ENCODE data around the gene GRM7.

GRM7 gene

DNA sequence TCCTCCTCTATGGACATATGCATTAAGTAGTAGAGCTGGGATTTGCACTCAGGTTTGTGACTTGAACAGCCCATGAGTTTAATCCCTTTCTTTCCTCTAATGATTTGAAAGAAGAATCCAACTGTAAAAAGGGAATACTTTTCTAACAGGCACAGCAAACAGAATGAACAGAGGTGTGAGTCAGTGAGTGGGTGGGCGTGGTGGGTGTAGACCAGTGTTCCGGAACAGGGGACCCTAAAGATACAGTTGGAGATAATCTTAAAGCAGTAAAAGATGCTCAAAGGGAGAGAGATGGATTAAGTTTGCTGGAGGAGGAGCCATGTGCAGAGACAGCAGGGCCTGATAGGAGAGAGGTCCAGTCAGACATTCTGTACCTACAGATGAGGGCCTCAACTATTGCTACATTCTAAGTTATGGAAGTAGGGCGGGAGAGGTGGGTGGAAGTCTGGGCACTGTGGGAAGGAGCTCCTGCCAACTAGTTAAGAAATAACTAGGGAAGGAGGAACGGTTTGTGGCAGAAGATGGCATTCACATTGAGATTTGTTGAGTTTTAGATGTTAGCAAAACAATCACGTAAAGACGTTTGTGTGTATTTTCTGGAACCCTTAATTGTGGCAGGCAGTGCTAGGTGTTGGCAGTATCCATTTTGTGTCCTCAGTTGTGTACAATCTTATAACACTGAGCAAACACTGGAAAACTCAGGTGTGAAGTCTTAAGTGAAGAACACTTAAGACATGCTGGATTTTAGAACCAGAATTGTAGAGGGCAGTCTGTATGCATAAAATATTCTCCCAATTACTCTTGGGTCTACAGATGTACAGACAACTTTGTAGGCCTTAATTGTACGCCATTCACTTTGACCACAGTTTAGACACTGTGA, 511.0 kb downstream of the GRM7 start:
- Histone ChIP-seq H3K9ac (ENCODE audit: low read depth, low read length) (no peak overlapping the region), H3K9me3 (ENCODE audit: control insufficient read depth, insufficient read depth, low read length) (no peaks in the 10 kb centered on the region), H3K4me1 (ENCODE audit: insufficient read depth, low read length) (no peaks in the 10 kb centered on the region), H3K36me3 (ENCODE audit: insufficient read depth, low read length) (no peaks in the 10 kb centered on the region)

DNA sequence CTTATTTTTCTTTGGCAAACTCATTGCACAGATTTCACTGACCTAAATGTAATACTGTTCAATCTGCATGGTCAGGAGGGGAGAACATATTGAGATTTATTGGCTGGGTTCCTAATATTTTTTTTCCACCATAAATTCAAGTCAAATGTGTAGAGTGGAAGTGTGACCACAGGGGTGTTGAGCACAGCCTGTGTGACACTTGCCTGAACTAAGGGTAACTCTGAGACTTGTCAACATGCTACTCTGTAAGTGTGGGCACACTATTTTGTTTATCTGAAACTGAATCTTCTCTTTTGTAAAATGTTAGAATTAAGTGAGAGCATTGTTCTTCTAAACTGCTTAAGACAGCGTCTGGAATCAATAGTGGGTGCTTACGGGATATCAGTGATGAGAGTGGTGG, 516.2 kb downstream of the GRM7 start:
- Histone ChIP-seq H3K9me3 (ENCODE audit: control insufficient read depth, insufficient read depth, low read length) (no peaks in the 10 kb centered on the region), H3K9ac (ENCODE audit: low read depth, low read length) (no peak overlapping the region), H3K4me1 (ENCODE audit: insufficient read depth, low read length) (no peaks in the 10 kb centered on the region), H3K36me3 (ENCODE audit: insufficient read depth, low read length) (no peaks in the 10 kb centered on the region)

- no peak overlapping the region for H3K9ac ChIP-seq (ENCODE audit: low read depth, low read length)
- no peaks in the 10 kb centered on the region for H3K9me3 ChIP-seq (ENCODE audit: control insufficient read depth, insufficient read depth, low read length)
- no peaks in the 10 kb centered on the region for H3K36me3 ChIP-seq (ENCODE audit: insufficient read depth, low read length)
- H3K4me1 ChIP-seq (ENCODE audit: insufficient read depth, low read length), result no peaks in the 10 kb centered on the region
Measured at GRCh38 chr3:7381741-7382140, 520.8 kb downstream of the GRM7 start.

- Histone ChIP-seq H3K9me3 (ENCODE audit: control insufficient read depth, insufficient read depth, low read length) (no peaks in the 10 kb centered on the region), H3K36me3 (ENCODE audit: insufficient read depth, low read length) (no peaks in the 10 kb centered on the region), H3K9ac (ENCODE audit: low read depth, low read length) (no peak overlapping the region), H3K4me1 (ENCODE audit: insufficient read depth, low read length) (no peaks in the 10 kb centered on the region)
Measured at GRCh38 chr3:7382293-7383010, 521.5 kb downstream of the GRM7 start.

- H3K9ac ChIP-seq (ENCODE audit: low read depth, low read length), result no peak overlapping the region
- H3K36me3 ChIP-seq (ENCODE audit: insufficient read depth, low read length), result no peaks in the 10 kb centered on the region
- no peaks in the 10 kb centered on the region for H3K4me1 ChIP-seq (ENCODE audit: insufficient read depth, low read length)
- H3K9me3 ChIP-seq (ENCODE audit: control insufficient read depth, insufficient read depth, low read length), result no peaks in the 10 kb centered on the region
Measured at GRCh38 chr3:7385635-7386034, 524.7 kb downstream of the GRM7 start.

GRCh38 chr3:7388026-7388425, 527.1 kb downstream of the GRM7 start:
- Histone ChIP-seq H3K9me3 (ENCODE audit: control insufficient read depth, insufficient read depth, low read length) (no peaks in the 10 kb centered on the region), H3K9ac (ENCODE audit: low read depth, low read length) (no peak overlapping the region), H3K36me3 (ENCODE audit: insufficient read depth, low read length) (no peaks in the 10 kb centered on the region), H3K4me1 (ENCODE audit: insufficient read depth, low read length) (no peaks in the 10 kb centered on the region)

DNA sequence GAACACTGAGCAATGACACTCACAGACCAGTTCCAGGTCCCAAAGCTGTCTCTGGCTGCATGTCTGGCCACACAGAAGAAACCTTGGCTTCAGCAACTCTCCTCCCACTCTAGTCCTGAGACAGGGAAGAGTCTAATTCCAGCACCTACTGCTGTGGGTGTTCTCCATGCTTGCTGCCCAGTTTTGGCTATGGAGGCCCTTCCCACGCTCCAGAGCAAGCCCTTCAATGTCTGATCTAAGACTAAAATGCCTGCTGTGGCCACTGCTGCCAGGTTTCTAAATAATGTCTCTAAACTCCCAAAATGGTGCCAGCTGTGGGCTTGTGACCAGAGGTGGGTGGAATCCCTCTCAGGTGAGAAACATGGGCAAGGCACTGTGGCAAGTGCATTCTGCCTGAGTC, 531.3 kb downstream of the GRM7 start:
- Histone ChIP-seq H3K9me3 (ENCODE audit: control insufficient read depth, insufficient read depth, low read length) (no peaks in the 10 kb centered on the region), H3K36me3 (ENCODE audit: insufficient read depth, low read length) (no peaks in the 10 kb centered on the region), H3K9ac (ENCODE audit: low read depth, low read length) (no peak overlapping the region), H3K4me1 (ENCODE audit: insufficient read depth, low read length) (no peaks in the 10 kb centered on the region)

- no peaks in the 10 kb centered on the region for H3K36me3 ChIP-seq (ENCODE audit: insufficient read depth, low read length)
- H3K9ac ChIP-seq (ENCODE audit: low read depth, low read length), result no peak overlapping the region
- no peaks in the 10 kb centered on the region for H3K4me1 ChIP-seq (ENCODE audit: insufficient read depth, low read length)
- H3K9me3 ChIP-seq (ENCODE audit: control insufficient read depth, insufficient read depth, low read length), result no peaks in the 10 kb centered on the region
Measured at GRCh38 chr3:7393944-7394605, 533.2 kb downstream of the GRM7 start.

- no peaks in the 10 kb centered on the region for H3K36me3 ChIP-seq (ENCODE audit: insufficient read depth, low read length)
- H3K4me1 ChIP-seq (ENCODE audit: insufficient read depth, low read length), result no peaks in the 10 kb centered on the region
Measured at GRCh38 chr3:7396534-7396933, 535.6 kb downstream of the GRM7 start.

DNA sequence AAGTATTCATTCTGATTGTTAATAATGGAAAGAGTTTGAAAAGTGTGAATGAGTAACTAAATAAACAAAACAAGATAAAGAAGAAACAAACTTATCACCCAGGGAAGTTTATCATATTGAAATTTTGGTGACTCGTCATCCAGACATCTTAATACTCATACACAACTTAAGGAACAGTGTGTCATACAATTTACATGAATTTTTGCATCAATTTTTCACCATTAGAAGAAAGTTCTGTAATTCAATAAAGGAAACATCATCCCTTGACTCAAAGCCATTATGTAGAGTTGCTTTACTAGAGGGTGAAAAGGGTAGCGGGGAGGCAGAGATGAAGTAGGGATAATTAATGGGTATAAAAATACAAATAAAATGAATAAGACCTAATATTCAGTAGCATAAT, 536.2 kb downstream of the GRM7 start:
- Histone ChIP-seq H3K9me3 (ENCODE audit: control insufficient read depth, insufficient read depth, low read length) (no peaks in the 10 kb centered on the region), H3K4me1 (ENCODE audit: insufficient read depth, low read length) (no peaks in the 10 kb centered on the region), H3K9ac (ENCODE audit: low read depth, low read length) (no peak overlapping the region), H3K36me3 (ENCODE audit: insufficient read depth, low read length) (no peaks in the 10 kb centered on the region)

More at GRCh38 chr3:7396534-7396933, 535.6 kb downstream of the GRM7 start:
- H3K9me3 ChIP-seq (ENCODE audit: control insufficient read depth, insufficient read depth, low read length), result no peaks in the 10 kb centered on the region
- H3K9ac ChIP-seq (ENCODE audit: low read depth, low read length), result no peak overlapping the region

- Histone ChIP-seq H3K9me3 (ENCODE audit: control insufficient read depth, insufficient read depth, low read length) (no peaks in the 10 kb centered on the region), H3K4me1 (ENCODE audit: insufficient read depth, low read length) (no peaks in the 10 kb centered on the region), H3K9ac (ENCODE audit: low read depth, low read length) (no peak overlapping the region), H3K36me3 (ENCODE audit: insufficient read depth, low read length) (no peaks in the 10 kb centered on the region)
Measured at GRCh38 chr3:7400360-7400759, 539.4 kb downstream of the GRM7 start.

DNA sequence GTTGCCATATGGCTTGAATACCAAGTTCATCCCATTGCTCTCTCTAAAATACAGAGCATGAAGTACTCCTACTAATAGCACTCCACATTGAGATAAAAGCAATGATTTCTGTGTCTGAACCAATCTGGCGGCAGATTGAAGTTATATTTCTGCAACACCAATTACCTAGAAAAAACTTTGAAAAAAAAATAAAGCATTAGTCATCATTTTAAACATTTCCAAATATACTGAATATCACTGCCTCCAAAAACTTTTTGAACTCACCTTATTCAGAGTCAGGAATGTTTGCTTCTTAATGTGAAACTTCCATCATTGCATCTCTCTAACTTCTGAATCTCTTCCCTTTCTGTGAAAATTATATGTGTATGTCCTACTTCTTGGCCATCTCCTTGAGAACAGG, 540.5 kb downstream of the GRM7 start:
- H3K9me3 ChIP-seq (ENCODE audit: control insufficient read depth, insufficient read depth, low read length), result no peaks in the 10 kb centered on the region
- no peak overlapping the region for H3K9ac ChIP-seq (ENCODE audit: low read depth, low read length)

GRCh38 chr3:7407107-7407506, 546.2 kb downstream of the GRM7 start:
- no peaks in the 10 kb centered on the region for H3K9me3 ChIP-seq (ENCODE audit: control insufficient read depth, insufficient read depth, low read length)
- no peak overlapping the region for H3K9ac ChIP-seq (ENCODE audit: low read depth, low read length)
- no peaks in the 10 kb centered on the region for H3K36me3 ChIP-seq (ENCODE audit: insufficient read depth, low read length)
- H3K4me1 ChIP-seq (ENCODE audit: insufficient read depth, low read length), result no peaks in the 10 kb centered on the region

More for the DNA sequence above, 540.5 kb downstream of the GRM7 start:
- H3K36me3 ChIP-seq (ENCODE audit: insufficient read depth, low read length), result no peaks in the 10 kb centered on the region
- H3K4me1 ChIP-seq (ENCODE audit: insufficient read depth, low read length), result no peaks in the 10 kb centered on the region

- H3K9ac ChIP-seq (ENCODE audit: low read depth, low read length), result no peak overlapping the region
- no peaks in the 10 kb centered on the region for H3K36me3 ChIP-seq (ENCODE audit: insufficient read depth, low read length)
- no peaks in the 10 kb centered on the region for H3K9me3 ChIP-seq (ENCODE audit: control insufficient read depth, insufficient read depth, low read length)
- H3K4me1 ChIP-seq (ENCODE audit: insufficient read depth, low read length), result no peaks in the 10 kb centered on the region
Measured at GRCh38 chr3:7410782-7411181, 549.9 kb downstream of the GRM7 start.
